Myocyte (in vitro differentiated cells): ENCODE measurements around the gene MPC1. TPM values are rescaled to one million over a fixed set of nuclear protein-coding genes. Genes with fewer than 3 reads are reported as not detected.
A peak's percentile ranks its signal among the peaks of the same experiment; 100 is the strongest.
"Not testable (repeated sequence)": the region's sequence is repeated elsewhere in the genome, so short reads cannot be mapped to it uniquely, and the experiment has no call there.

Experiments used
- DNase-seq: peaks from one replicate; pipeline ENCODE4 v3.0.0-alpha.2; 2012; ENCODE audit warnings: low read depth
- total RNA-seq: library from RNA; depleted of rRNA; stranded (reverse); fragments of >200 nt; gene quantifications from 2 replicates; pipeline ENCODE4 v1.2.3, GENCODE V29; 2014

Gene MPC1
- total RNA-seq, 1 donor from 2014 or later, result 85.5 TPM

GRCh38 chr6:166408936-166409755, 26.4 kb upstream of the MPC1 start:
- no peak for DNase-seq

GRCh38 chr6:166406197-166406596, 23.5 kb upstream of the MPC1 start:
- no peak for DNase-seq

DNA sequence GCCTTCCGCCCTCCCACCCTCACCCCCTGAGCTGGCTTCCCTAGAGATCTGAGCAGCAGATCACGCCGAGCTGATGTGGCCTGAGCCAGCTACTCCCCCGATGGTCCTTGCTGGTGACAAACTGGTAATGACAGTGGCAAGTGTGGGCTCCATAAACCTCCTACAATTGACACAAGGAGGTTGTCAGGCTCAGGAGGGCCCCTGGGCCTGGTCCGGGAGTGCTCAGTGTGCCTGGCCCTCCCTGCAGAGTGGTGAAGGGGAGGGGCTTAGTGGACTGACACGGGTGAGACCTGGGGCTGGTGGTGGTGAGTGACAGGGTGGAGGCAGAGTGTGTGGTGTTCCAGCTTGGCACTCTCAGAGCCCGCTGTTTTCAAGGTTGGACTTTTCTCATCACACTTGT, 22.6 kb upstream of the MPC1 start:
- DNase-seq, result no peak

GRCh38 chr6:166402582-166403277, 20.0 kb upstream of the MPC1 start:
- DNase-seq, result peak; percentile 71

DNA sequence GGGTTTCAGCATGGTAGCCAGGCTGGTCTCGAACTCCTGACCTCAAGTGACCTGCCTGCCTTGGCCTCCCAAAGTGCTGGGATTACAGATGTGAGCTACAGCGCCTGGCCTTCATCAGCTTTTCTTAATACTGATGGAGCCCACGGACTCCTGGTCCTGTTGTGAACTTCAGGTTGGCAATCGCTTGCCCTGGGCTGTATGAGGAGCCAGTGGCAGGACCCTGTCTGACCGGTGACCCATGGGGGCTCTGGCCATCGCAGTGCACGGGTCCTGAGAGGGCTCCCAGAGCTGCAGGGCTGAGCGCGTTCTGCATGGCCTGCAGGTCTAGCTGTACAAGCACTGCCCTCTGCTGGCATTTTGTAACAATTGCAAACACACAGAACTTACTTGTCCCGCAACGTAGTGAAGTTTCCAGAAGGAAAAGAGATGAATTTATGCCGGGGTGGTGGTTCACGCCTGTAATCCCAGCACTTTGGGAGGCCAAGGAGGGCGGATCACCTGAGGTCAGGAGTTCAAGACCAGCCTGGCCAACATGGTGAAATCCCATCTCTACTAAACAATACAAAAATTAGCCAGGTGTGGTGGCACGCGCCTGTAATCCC, 18.0 kb upstream of the MPC1 start:
- DNase-seq, result peak; percentile 77

DNA sequence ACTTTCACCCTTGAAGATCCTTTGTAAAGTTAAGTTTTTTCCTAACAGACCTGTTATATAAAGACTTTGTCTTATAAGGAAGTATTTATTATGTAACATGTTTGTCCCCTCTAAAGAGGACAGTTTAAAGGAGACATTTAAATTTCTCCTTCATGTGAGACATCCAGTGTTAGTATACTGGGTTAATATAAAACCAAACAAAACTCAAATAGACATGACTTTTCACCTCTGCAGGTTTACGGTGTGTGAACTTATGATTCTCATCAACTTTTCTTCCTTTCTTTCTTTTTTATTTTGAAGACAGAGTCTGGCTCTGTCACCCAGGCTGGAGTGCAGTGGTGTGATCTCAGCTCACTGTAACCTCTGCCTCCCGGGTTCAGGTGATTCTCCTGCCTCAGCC, 17.4 kb upstream of the MPC1 start:
- DNase-seq, result no peak

DNA sequence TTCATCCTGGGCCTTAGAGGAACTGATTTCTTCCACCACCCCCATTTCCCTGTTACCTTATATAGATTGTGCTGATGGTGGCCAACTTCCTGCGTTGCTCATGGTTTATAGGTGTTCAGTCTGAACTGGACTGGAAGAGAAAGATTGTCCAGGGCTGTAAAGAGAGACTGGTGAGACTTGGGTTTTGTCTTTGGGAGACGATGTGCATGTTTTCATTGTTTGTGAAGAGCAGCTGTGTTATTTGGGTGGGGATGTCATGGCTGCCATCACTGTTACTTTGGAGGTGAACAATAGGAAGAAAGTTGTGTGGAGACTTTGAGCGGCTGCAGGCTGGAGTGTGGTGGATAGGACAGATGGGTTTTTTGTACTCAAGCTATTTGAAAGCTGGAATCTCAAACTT, 15.6 kb upstream of the MPC1 start:
- DNase-seq, result no peak

- no peak for DNase-seq
Observed at GRCh38 chr6:166397849-166398248, 15.1 kb upstream of the MPC1 start.

DNA sequence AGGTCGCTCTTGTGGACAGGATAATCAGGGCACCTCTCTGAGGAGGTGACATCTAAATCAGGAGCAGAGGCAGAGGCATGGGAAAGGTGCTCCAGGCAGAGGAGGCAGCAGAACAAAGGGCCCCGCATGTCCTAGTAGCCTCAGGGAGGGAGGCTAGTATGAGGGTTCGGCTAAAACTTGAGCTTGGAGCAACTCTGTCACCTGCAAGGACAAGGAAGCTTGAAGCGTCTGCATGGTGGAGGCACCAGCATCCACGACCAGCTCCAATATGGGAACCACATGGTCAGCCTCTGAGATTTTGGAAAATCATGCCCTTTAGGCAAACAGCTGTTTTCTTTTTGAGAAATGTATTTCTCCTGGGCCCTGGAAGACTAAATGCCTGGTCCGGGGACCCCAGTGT, 13.0 kb upstream of the MPC1 start:
- no peak for DNase-seq

GRCh38 chr6:166395351-166395750, 12.6 kb upstream of the MPC1 start:
- no peak for DNase-seq

DNA sequence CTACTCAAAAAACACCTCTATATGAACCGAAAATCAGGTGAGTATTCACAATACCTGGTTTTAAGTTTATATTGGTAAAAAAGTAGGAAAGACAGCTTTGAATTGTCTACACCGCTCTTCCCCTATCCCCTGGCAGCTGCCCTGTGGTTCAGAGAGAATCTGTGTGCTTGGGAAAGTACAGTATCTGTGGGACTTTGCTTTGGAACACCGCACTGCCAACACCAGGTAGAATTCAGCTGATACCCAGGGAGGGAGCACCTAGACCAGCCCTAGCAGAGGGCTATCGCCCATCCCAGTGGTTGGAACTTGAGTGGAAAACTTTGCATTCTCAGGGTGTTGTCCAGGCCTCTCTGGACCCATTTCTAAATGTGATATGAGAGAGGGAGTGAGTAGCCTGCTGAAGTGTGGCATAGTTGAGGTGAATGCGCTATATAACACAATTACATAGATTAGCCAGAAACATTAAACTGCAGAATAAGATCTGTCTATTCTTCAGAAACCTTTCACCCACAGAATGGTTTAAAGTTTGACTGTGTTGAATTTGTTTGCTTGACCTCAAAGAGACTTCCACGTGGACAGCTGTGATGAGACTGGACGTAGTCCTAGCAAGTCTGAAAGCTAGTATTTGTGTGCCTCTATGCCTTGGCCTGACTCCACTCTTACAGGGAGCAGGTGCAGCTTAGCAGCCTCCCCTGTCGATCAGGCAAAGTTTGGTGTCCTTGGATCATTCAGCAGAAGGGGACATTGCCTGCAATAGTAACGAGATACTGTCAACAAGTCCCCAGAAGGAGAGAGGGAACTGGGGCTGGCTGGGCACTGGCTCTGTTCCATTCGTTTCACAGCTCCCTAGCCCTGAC, 11.5 kb upstream of the MPC1 start:
- DNase-seq, result peak; percentile 85

GRCh38 chr6:166393535-166393823, 10.7 kb upstream of the MPC1 start:
- no peak for DNase-seq

- DNase-seq, result not testable (repeated sequence)
Observed at GRCh38 chr6:166392755-166393534, 10.2 kb upstream of the MPC1 start.

DNA sequence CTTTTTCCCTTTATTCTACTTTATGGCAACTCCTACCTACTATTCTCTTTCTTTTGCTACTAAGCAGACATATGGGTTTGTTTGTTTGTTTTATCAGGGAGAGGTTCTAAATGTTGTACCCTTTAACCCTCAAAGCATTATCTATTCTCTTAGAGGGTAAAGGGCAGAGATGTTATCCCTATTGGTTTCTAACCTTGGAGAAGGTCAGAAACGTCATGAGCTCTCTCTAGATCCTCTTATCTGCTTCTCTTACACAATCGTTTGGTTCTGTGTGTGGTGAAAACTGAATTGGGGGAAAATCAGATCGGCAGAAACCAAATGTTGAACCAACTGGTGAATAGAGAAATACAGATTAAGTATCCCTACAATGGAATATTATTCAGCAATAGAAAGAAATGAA, 6.4 kb upstream of the MPC1 start:
- no peak for DNase-seq

GRCh38 chr6:166388290-166389004, 5.7 kb upstream of the MPC1 start:
- DNase-seq, result no peak

GRCh38 chr6:166387642-166388289, 5.0 kb upstream of the MPC1 start:
- DNase-seq, result no peak

GRCh38 chr6:166387098-166387497, 4.4 kb upstream of the MPC1 start:
- not testable (repeated sequence) for DNase-seq

GRCh38 chr6:166386111-166386510, 3.4 kb upstream of the MPC1 start:
- DNase-seq, result no peak

DNA sequence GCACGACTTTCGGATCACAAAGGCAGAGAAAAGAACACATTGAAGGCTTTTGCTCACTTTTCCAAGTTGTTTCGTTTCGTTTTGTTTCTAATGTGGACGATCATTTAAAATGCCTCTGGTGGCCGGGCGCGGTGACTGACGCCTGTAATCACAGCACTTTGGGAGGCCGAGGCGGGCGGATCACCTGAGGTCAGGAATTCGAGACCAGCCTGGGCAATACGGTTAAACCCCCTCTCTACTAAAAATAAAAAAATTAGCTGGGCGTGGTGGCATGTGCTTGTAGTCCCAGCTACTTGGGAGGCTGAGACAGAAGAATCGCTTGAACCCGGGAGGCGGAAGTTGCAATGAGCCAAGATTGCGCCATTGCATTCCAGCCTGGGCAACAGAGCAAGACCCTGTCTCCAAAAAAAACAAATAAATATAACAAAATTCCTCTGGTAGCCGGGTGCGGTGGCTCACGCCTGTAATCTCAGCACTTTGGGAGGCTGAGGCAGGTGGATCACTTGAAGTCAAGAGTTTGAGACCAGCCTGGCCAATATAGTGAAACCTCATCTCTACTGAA, 1.1 kb upstream of the MPC1 start:
- DNase-seq, result not testable (repeated sequence)
